HepG2 (cell line): ENCODE measurements around the gene SIGLEC9. TPM values are rescaled to one million over a fixed set of nuclear protein-coding genes. Genes with fewer than 3 reads are reported as not detected.

Experiments
- GTF3A ChIP-seq: sonication (generic); formaldehyde crosslinking; conservative IDR thresholded peaks from 2 replicates; pipeline ENCODE4 v1.4.0; 2020; ENCODE audit warnings: mild to moderate bottlenecking, missing genetic modification reagents
- PHB2 ChIP-seq: fragments of 450-650 bp; IDR thresholded peaks from 2 replicates; pipeline ENCODE4 v1.6.1; 2018; ENCODE audit not compliant: partially characterized antibody
- ZNF44 ChIP-seq: sonication (generic); formaldehyde crosslinking; IDR thresholded peaks from 2 replicates; pipeline ENCODE4 v1.5.1; 2020; ENCODE audit warnings: mild to moderate bottlenecking, missing genetic modification reagents
- polyA plus RNA-seq, 8 experiments: library from polyadenylated mRNA; depleted of rRNA in 3 of 8; stranded (reverse) in 7 of 8; unstranded in 1 of 8; fragments of >200 nt; fragmentation: Illumina TruSeq in 4 of 8; extraction: Trizol in 4 of 8; gene quantifications; 2 replicates each; pipeline versions ENCODE4 v1.2.1 to v1.2.3, GENCODE V29; 2011 to 2016; ENCODE audit warnings: low read depth in 4 of 8, missing spikeins in 1 of 8, mixed read lengths in 1 of 8; ENCODE audit not compliant: insufficient read depth in 1 of 8
- total RNA-seq, 5 experiments: library from RNA; depleted of rRNA; stranded (reverse); fragments of >200 nt; fragmentation: Illumina TruSeq; extraction: Trizol; gene quantifications; 2 replicates each; pipeline ENCODE4 v1.2.3, GENCODE V29; 2016; ENCODE audit warnings: low read depth in 1 of 5
- TF ChIP-seq, protein P1 (sequence below), 2 experiments: sonication (generic) in 1 of 2; formaldehyde crosslinking in 1 of 2; IDR thresholded peaks; 2 replicates each; pipeline versions ENCODE4 v1.4.0 to v1.6.1; 2016 to 2020; ENCODE audit warnings: borderline replicate concordance in 1 of 2, low read depth in 1 of 2, mild to moderate bottlenecking in 1 of 2, missing genetic modification reagents in 1 of 2
- TF ChIP-seq, protein P2 (sequence below): sonication (generic); formaldehyde crosslinking; IDR thresholded peaks from 2 replicates; pipeline ENCODE4 v1.4.0; 2020; ENCODE audit warnings: mild to moderate bottlenecking, missing genetic modification reagents

SIGLEC9 gene
- total and polyA plus RNA-seq, 2 of the 13 experiments (the other 11 are each of a cell fraction or from before 2014, with no cell fraction given), result not detected

DNA sequence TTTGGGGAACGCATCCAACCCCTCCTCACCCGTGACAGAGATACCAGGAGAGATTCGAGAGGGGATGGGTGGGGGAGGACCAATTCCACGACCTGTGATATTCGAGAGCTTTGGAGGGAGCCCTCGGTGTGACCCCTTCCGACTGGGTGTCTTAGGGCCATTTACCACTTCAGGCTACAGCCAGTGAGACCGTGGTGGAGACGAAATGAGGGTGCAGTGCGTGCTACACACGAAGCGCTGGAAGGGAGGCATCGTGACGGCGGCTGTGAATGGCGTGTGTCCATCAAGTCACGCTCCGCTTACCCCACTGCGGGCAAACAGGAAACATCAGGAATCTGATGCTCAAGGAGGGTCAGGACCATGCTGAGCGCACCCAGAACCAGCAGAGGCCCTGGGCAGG lies 26.9 kb upstream of the SIGLEC9 start (continued):
- TF ChIP-seq, protein P1, sequence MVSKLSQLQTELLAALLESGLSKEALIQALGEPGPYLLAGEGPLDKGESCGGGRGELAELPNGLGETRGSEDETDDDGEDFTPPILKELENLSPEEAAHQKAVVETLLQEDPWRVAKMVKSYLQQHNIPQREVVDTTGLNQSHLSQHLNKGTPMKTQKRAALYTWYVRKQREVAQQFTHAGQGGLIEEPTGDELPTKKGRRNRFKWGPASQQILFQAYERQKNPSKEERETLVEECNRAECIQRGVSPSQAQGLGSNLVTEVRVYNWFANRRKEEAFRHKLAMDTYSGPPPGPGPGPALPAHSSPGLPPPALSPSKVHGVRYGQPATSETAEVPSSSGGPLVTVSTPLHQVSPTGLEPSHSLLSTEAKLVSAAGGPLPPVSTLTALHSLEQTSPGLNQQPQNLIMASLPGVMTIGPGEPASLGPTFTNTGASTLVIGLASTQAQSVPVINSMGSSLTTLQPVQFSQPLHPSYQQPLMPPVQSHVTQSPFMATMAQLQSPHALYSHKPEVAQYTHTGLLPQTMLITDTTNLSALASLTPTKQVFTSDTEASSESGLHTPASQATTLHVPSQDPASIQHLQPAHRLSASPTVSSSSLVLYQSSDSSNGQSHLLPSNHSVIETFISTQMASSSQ (IDR thresholded peaks at IDR 0.05; ENCODE audit: low read depth), result no peak
- TF ChIP-seq, protein P1 (CRISPR knock-in tag; IDR thresholded peaks at IDR 0.05; ENCODE audit: borderline replicate concordance), result no peak
- TF ChIP-seq, protein P2, sequence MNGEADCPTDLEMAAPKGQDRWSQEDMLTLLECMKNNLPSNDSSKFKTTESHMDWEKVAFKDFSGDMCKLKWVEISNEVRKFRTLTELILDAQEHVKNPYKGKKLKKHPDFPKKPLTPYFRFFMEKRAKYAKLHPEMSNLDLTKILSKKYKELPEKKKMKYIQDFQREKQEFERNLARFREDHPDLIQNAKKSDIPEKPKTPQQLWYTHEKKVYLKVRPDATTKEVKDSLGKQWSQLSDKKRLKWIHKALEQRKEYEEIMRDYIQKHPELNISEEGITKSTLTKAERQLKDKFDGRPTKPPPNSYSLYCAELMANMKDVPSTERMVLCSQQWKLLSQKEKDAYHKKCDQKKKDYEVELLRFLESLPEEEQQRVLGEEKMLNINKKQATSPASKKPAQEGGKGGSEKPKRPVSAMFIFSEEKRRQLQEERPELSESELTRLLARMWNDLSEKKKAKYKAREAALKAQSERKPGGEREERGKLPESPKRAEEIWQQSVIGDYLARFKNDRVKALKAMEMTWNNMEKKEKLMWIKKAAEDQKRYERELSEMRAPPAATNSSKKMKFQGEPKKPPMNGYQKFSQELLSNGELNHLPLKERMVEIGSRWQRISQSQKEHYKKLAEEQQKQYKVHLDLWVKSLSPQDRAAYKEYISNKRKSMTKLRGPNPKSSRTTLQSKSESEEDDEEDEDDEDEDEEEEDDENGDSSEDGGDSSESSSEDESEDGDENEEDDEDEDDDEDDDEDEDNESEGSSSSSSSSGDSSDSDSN (CRISPR knock-in tag), result no peak
- TF ChIP-seq PHB2, result no peak
- TF ChIP-seq ZNF44, result no peak
- TF ChIP-seq GTF3A, result no peak
